ENCODE results near the gene ADAMTS15. TPM values are rescaled to one million over a fixed set of nuclear protein-coding genes. Genes with fewer than 3 reads are reported as not detected.

Gene ADAMTS15
- total and polyA plus RNA-seq, 2 donors (not counting 1 experiment from before 2014, with no cell fraction given) = 18.2 to 24.9 TPM

DNA sequence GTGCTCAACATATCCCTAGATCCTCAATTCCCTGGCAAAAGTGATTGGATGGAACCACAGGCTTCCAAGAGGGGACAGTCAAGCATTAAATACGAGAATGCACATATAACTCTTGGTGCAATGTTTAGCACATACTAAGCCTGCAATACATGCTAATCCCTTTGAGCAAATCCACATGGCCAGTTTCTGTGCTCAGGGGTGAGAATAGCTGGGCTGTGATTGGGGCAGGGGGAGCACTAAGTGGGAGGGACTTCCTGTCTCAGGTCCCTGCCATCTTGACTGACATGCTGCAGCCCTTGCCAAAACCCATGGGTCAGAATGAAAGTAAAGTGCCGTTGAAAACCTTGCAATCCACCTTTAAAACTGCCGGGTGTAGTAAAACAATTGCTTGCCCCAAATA lies 2.7 kb upstream of the ADAMTS15 start:
- TF ChIP-seq, protein P1, sequence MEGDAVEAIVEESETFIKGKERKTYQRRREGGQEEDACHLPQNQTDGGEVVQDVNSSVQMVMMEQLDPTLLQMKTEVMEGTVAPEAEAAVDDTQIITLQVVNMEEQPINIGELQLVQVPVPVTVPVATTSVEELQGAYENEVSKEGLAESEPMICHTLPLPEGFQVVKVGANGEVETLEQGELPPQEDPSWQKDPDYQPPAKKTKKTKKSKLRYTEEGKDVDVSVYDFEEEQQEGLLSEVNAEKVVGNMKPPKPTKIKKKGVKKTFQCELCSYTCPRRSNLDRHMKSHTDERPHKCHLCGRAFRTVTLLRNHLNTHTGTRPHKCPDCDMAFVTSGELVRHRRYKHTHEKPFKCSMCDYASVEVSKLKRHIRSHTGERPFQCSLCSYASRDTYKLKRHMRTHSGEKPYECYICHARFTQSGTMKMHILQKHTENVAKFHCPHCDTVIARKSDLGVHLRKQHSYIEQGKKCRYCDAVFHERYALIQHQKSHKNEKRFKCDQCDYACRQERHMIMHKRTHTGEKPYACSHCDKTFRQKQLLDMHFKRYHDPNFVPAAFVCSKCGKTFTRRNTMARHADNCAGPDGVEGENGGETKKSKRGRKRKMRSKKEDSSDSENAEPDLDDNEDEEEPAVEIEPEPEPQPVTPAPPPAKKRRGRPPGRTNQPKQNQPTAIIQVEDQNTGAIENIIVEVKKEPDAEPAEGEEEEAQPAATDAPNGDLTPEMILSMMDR (conservative IDR thresholded peaks at IDR 0.05 in 1 of 2, IDR thresholded peaks at IDR 0.05 in 1 of 2; ENCODE audit: low read depth in 1 of 2, low read length in 2 of 2) = no peak
- no peak for TF ChIP-seq EZH2 (IDR thresholded peaks at IDR 0.05; ENCODE audit: low read length, missing control alignments)
- H3K27me3 ChIP-seq (ENCODE audit: control insufficient read depth, insufficient read depth, low read length) = no peaks in the 10 kb centered on the region

DNA sequence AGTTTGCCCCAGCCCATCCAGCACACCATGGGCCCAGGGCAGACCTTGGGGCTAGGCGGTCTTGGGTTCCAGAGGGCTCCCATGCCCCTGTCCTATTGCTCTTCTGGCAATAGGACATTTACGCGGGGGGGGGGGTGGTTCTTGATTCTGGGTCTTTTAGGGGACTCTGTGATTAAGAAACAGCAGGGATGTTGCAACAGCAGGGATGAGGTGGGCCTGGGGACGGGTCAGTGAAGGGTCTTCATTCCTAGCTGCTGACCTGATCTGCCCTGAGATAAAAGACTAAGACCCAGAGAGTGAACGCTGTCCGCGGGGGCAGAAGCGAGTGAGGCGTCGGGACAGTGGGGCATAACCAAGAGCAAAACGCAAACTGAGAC lies 418 bp upstream of the ADAMTS15 start:
- H3K27me3 ChIP-seq (ENCODE audit: control insufficient read depth, insufficient read depth, low read length) = no peaks in the 10 kb centered on the region
- TF ChIP-seq, protein P1 (conservative IDR thresholded peaks at IDR 0.05 in 1 of 2, IDR thresholded peaks at IDR 0.05 in 1 of 2; ENCODE audit: low read depth in 1 of 2, low read length in 2 of 2) = no peak
- no peak for TF ChIP-seq EZH2 (IDR thresholded peaks at IDR 0.05; ENCODE audit: low read length, missing control alignments)
- no peaks in the 10 kb centered on the region for H3K9me3 ChIP-seq (ENCODE audit: control insufficient read depth, insufficient read depth, low read depth, low read length)
- H3K36me3 ChIP-seq (ENCODE audit: control insufficient read depth, insufficient read depth, low read length) = peaks cover 2% of the 10 kb centered on the region
- peaks cover 3% of the 10 kb centered on the region for H3K4me1 ChIP-seq (ENCODE audit: control insufficient read depth, extremely low read depth, insufficient read depth, low read length)
- H3K4me3 ChIP-seq (replicated peaks in 1 of 4; ENCODE audit: control extremely low read depth in 1 of 4, insufficient read depth in 1 of 4, low read depth in 3 of 4, low read length in 4 of 4) = peak overlapping the region; percentile 81 to 93 (median 89)
- H4K20me1 ChIP-seq (ENCODE audit: control insufficient read depth, extremely low read depth, insufficient read depth, low read length) = no peaks in the 10 kb centered on the region
- peaks cover 41% of the 10 kb centered on the region for H3K79me2 ChIP-seq (ENCODE audit: control insufficient read depth, insufficient read depth, low read length)
- peak overlapping the region; percentile 75 for H3K9ac ChIP-seq (ENCODE audit: insufficient read depth, low read length)
- H3K4me2 ChIP-seq (ENCODE audit: extremely low read depth, insufficient read depth, low read length) = peak overlapping the region; percentile 84
- peak overlapping the region; percentile 67 for H2AFZ ChIP-seq (ENCODE audit: low read length)
- no peak for DNase-seq (ENCODE audit: low read depth in 2 of 2)
- no peak overlapping the region for H3K27ac ChIP-seq (ENCODE audit: insufficient read depth, low read length)

More for the DNA sequence above, 2.7 kb upstream of the ADAMTS15 start:
- Histone ChIP-seq H3K4me3 (replicated peaks in 1 of 4; ENCODE audit: control extremely low read depth in 1 of 4, insufficient read depth in 1 of 4, low read depth in 3 of 4, low read length in 4 of 4) (no peak overlapping the region), H3K27ac (ENCODE audit: insufficient read depth, low read length) (no peak overlapping the region), H2AFZ (ENCODE audit: low read length) (no peak overlapping the region), H3K4me2 (ENCODE audit: extremely low read depth, insufficient read depth, low read length) (no peak overlapping the region), H3K9me3 (ENCODE audit: control insufficient read depth, insufficient read depth, low read depth, low read length) (no peaks in the 10 kb centered on the region), H3K36me3 (ENCODE audit: control insufficient read depth, insufficient read depth, low read length) (peaks cover 2% of the 10 kb centered on the region), H4K20me1 (ENCODE audit: control insufficient read depth, extremely low read depth, insufficient read depth, low read length) (no peaks in the 10 kb centered on the region), H3K79me2 (ENCODE audit: control insufficient read depth, insufficient read depth, low read length) (peaks cover 22% of the 10 kb centered on the region), H3K4me1 (ENCODE audit: control insufficient read depth, extremely low read depth, insufficient read depth, low read length) (no peaks in the 10 kb centered on the region), H3K9ac (ENCODE audit: insufficient read depth, low read length) (no peak overlapping the region)
- DNase-seq (ENCODE audit: low read depth in 2 of 2) = no peak

DNA sequence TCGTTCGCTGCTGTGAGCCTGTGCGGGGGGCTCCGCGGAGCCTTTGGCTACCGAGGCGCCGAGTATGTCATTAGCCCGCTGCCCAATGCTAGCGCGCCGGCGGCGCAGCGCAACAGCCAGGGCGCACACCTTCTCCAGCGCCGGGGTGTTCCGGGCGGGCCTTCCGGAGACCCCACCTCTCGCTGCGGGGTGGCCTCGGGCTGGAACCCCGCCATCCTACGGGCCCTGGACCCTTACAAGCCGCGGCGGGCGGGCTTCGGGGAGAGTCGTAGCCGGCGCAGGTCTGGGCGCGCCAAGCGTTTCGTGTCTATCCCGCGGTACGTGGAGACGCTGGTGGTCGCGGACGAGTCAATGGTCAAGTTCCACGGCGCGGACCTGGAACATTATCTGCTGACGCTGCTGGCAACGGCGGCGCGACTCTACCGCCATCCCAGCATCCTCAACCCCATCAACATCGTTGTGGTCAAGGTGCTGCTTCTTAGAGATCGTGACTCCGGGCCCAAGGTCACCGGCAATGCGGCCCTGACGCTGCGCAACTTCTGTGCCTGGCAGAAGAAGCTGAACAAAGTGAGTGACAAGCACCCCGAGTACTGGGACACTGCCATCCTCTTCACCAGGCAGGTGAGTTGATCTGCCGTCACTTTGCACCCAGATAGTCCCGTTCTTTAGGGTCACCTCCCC lies 1.0 kb downstream of the ADAMTS15 start:
- Histone ChIP-seq H4K20me1 (ENCODE audit: control insufficient read depth, extremely low read depth, insufficient read depth, low read length) (no peaks in the 10 kb centered on the region), H3K79me2 (ENCODE audit: control insufficient read depth, insufficient read depth, low read length) (peaks cover 53% of the 10 kb centered on the region), H3K9me3 (ENCODE audit: control insufficient read depth, insufficient read depth, low read depth, low read length) (no peaks in the 10 kb centered on the region), H3K27ac (ENCODE audit: insufficient read depth, low read length) (peak overlapping the region; percentile 65), H3K4me3 (replicated peaks in 1 of 4; ENCODE audit: control extremely low read depth in 1 of 4, insufficient read depth in 1 of 4, low read depth in 3 of 4, low read length in 4 of 4) (peak overlapping the region; percentile 81 to 93 (median 89)), H3K4me2 (ENCODE audit: extremely low read depth, insufficient read depth, low read length) (peak overlapping the region; percentile 84), H2AFZ (ENCODE audit: low read length) (no peak overlapping the region), H3K9ac (ENCODE audit: insufficient read depth, low read length) (peak overlapping the region; percentile 75), H3K27me3 (ENCODE audit: control insufficient read depth, insufficient read depth, low read length) (no peaks in the 10 kb centered on the region), H3K4me1 (ENCODE audit: control insufficient read depth, extremely low read depth, insufficient read depth, low read length) (peaks cover 6% of the 10 kb centered on the region), H3K36me3 (ENCODE audit: control insufficient read depth, insufficient read depth, low read length) (peaks cover 2% of the 10 kb centered on the region)
- TF ChIP-seq, protein P1 (conservative IDR thresholded peaks at IDR 0.05 in 1 of 2, IDR thresholded peaks at IDR 0.05 in 1 of 2; ENCODE audit: low read depth in 1 of 2, low read length in 2 of 2) = no peak
- no peak for TF ChIP-seq EZH2 (IDR thresholded peaks at IDR 0.05; ENCODE audit: low read length, missing control alignments)
- DNase-seq (ENCODE audit: low read depth in 2 of 2) = peak in 1 of 2 donors; percentile 33
